ENCODE measurements around the gene ZFP69B. TPM values are rescaled to one million over a fixed set of nuclear protein-coding genes. Genes with fewer than 3 reads are reported as not detected.

Gene ZFP69B
- total RNA-seq, 1 experiment from 2014 or later = 11.6 TPM

GRCh38 chr1:40507973-40508372 is 57.7 kb downstream of the ZFP69B start:
- intact Hi-C loops (cut with micrococcal nuclease; ENCODE audit: unreplicated experiment) = no loop called here
- CTCF ChIA-PET = no interaction called here

DNA sequence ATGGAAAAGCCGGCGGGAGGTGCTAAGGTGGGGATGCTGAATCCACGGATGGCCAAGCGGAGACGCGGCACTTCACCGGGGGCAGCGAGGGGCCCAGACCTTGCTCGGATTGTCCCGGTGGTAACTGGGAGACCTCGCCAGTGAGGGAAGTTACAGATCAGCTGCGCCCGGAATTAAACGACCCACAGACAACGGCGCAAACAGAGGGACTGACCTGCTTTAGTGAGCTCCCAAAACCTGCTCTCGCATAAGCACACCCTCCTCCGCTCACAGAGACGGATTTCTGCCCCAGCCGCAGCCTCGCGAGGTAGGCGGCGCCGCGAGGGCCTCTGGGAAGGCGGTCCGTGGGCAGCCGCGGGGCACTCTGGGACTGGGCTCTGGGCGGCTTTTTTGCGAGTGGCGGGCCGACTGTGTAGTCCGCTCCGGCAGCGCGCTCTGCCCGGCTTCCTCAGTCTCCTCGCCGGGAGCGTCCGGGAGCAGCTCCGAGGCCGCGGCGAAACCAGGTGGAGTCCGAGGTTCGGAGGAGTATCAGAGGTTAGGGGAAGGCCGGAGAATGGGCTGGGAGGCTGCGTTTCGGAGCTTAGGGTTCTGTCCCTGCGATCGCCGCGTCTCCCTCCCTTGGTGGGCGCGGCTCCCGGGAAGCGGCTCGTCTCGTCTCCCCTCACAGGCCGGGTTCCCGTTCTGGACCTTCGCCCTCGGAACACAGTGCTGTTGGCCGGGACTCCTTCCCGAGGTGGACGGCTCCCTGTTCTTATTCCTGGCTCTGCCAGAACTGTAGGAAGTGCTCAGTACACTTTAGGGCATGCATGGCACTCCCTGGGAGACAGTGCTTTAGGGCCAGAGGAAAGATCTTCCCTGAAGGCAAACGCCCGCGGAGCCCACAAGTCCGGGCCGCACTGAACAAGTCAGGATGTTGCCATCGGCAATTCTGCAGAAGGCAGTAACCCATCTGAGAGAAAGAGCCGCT is 58.4 kb downstream of the ZFP69B start, which contains the start of gene EXO5:
Gene EXO5, plus strand, starts transcription at position 393 of the 967 bp plus-strand sequence. CDS start 5,778 bp downstream, outside the sequence.
- H3K4me3 ChIP-seq (ENCODE audit: low read depth in 2 of 2, low read length in 2 of 2) = peak within 1 kb of the TSS; percentile 75 to 78
- CTCF ChIA-PET = no interaction called here

More at GRCh38 chr1:40507973-40508372, 57.7 kb downstream of the ZFP69B start:
- POLR2A ChIA-PET = no interaction called here
- H3K9me3 ChIP-seq (ENCODE audit: control insufficient read depth, insufficient read depth, low read depth, low read length) = peaks cover 44% of the 10 kb centered on the region
- TF ChIP-seq, protein P1, sequence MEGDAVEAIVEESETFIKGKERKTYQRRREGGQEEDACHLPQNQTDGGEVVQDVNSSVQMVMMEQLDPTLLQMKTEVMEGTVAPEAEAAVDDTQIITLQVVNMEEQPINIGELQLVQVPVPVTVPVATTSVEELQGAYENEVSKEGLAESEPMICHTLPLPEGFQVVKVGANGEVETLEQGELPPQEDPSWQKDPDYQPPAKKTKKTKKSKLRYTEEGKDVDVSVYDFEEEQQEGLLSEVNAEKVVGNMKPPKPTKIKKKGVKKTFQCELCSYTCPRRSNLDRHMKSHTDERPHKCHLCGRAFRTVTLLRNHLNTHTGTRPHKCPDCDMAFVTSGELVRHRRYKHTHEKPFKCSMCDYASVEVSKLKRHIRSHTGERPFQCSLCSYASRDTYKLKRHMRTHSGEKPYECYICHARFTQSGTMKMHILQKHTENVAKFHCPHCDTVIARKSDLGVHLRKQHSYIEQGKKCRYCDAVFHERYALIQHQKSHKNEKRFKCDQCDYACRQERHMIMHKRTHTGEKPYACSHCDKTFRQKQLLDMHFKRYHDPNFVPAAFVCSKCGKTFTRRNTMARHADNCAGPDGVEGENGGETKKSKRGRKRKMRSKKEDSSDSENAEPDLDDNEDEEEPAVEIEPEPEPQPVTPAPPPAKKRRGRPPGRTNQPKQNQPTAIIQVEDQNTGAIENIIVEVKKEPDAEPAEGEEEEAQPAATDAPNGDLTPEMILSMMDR (IDR thresholded peaks at IDR 0.05) = no peak
- TF ChIP-seq POLR2AphosphoS5 (IDR thresholded peaks at IDR 0.05; ENCODE audit: low read depth, low read length) (no peak), SIN3A (IDR thresholded peaks at IDR 0.05; ENCODE audit: borderline replicate concordance, insufficient read depth, low read depth, low read length) (no peak), TCF7L2 (IDR thresholded peaks at IDR 0.05; ENCODE audit: low read depth, low read length) (no peak)
- TF ChIP-seq, protein P2, sequence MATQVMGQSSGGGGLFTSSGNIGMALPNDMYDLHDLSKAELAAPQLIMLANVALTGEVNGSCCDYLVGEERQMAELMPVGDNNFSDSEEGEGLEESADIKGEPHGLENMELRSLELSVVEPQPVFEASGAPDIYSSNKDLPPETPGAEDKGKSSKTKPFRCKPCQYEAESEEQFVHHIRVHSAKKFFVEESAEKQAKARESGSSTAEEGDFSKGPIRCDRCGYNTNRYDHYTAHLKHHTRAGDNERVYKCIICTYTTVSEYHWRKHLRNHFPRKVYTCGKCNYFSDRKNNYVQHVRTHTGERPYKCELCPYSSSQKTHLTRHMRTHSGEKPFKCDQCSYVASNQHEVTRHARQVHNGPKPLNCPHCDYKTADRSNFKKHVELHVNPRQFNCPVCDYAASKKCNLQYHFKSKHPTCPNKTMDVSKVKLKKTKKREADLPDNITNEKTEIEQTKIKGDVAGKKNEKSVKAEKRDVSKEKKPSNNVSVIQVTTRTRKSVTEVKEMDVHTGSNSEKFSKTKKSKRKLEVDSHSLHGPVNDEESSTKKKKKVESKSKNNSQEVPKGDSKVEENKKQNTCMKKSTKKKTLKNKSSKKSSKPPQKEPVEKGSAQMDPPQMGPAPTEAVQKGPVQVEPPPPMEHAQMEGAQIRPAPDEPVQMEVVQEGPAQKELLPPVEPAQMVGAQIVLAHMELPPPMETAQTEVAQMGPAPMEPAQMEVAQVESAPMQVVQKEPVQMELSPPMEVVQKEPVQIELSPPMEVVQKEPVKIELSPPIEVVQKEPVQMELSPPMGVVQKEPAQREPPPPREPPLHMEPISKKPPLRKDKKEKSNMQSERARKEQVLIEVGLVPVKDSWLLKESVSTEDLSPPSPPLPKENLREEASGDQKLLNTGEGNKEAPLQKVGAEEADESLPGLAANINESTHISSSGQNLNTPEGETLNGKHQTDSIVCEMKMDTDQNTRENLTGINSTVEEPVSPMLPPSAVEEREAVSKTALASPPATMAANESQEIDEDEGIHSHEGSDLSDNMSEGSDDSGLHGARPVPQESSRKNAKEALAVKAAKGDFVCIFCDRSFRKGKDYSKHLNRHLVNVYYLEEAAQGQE (IDR thresholded peaks at IDR 0.05; ENCODE audit: insufficient read depth in 1 of 2, low read depth in 2 of 2, low read length in 1 of 2) = no peak
- in situ Hi-C loops (cut with HindIII; ENCODE audit: low pct_unique_long_range_greater_than_20kb, low sequenced_read_pairs) = no loop called here
- H3K36me3 ChIP-seq (ENCODE audit: control insufficient read depth, insufficient read depth, low read length) = no peaks in the 10 kb centered on the region
- peak overlapping the region; percentile 75 to 78 for H3K4me3 ChIP-seq (ENCODE audit: low read depth in 2 of 2, low read length in 2 of 2)
- H3K27ac ChIP-seq (ENCODE audit: low read length) = peak overlapping the region; percentile 94
- TSS peak; percentile 87 for BruUV-seq (replicated peaks)
- ATAC-seq = no peak
- no peaks in the 10 kb centered on the region for H3K4me1 ChIP-seq (ENCODE audit: control insufficient read depth, insufficient read depth, low read length)
- no peak for DNase-seq (ENCODE audit: low read depth, low spot score)
- no peaks in the 10 kb centered on the region for H3K27me3 ChIP-seq (ENCODE audit: control insufficient read depth, insufficient read depth, low read length)

More for the DNA sequence above, 58.4 kb downstream of the ZFP69B start, which contains the start of gene EXO5:
- H3K27ac ChIP-seq (ENCODE audit: low read length) = peak within 1 kb of the TSS; percentile 94
- TF ChIP-seq, protein P1 (IDR thresholded peaks at IDR 0.05) = no peak
- TF ChIP-seq POLR2AphosphoS5 (IDR thresholded peaks at IDR 0.05; ENCODE audit: low read depth, low read length) = peak; percentile 95
- no peak for TF ChIP-seq TCF7L2 (IDR thresholded peaks at IDR 0.05; ENCODE audit: low read depth, low read length)
- TF ChIP-seq SIN3A (IDR thresholded peaks at IDR 0.05; ENCODE audit: borderline replicate concordance, insufficient read depth, low read depth, low read length) = 0 out of 2 replicates have a peak, but pooled peaks have one; percentile 39
- POLR2A ChIA-PET = interaction anchor here (0.5 kb wide), 1 partner anchor 84 kb away, joined by 6 read pairs; no protein-coding TSS in a partner anchor
- DNase-seq (ENCODE audit: low read depth, low spot score) (no peak), ATAC-seq (peak; percentile 99)
- no TSS peak for BruUV-seq (replicated peaks)
- H3K27me3 ChIP-seq (ENCODE audit: control insufficient read depth, insufficient read depth, low read length) = no peaks in the 10 kb centered on the region
- in situ Hi-C loops (cut with HindIII; ENCODE audit: low pct_unique_long_range_greater_than_20kb, low sequenced_read_pairs) (no loop called here), intact Hi-C loops (cut with micrococcal nuclease; ENCODE audit: unreplicated experiment) (no loop called here)
- H3K36me3 ChIP-seq (ENCODE audit: control insufficient read depth, insufficient read depth, low read length) = no peaks in the 10 kb centered on the region
- peaks cover 40% of the 10 kb centered on the region for H3K9me3 ChIP-seq (ENCODE audit: control insufficient read depth, insufficient read depth, low read depth, low read length)
- H3K4me1 ChIP-seq (ENCODE audit: control insufficient read depth, insufficient read depth, low read length) = no peaks in the 10 kb centered on the region

Other genes with a start within 250 kb of the ZFP69B start
- gene TMCO2, start 202.5 kb upstream of the ZFP69B start, total RNA-seq (2021; ENCODE audit: unreplicated experiment) = not detected
- gene ZMPSTE24, start 192.2 kb upstream of the ZFP69B start, total RNA-seq (2021; ENCODE audit: unreplicated experiment) = 65.4 TPM
- 2.9 TPM for gene COL9A2, start 133.2 kb upstream of the ZFP69B start, total RNA-seq (2021; ENCODE audit: unreplicated experiment)
- 21.5 TPM for gene SMAP2, start 76.7 kb upstream of the ZFP69B start, total RNA-seq (2021; ENCODE audit: unreplicated experiment)
- gene ZFP69, start 26.8 kb downstream of the ZFP69B start, total RNA-seq (2021; ENCODE audit: unreplicated experiment) = 6.4 TPM
- gene EXO5, start 58.3 kb downstream of the ZFP69B start, total RNA-seq (2021; ENCODE audit: unreplicated experiment) = 17.9 TPM
- gene ZNF684, start 81.2 kb downstream of the ZFP69B start, total RNA-seq (2021; ENCODE audit: unreplicated experiment) = 5.3 TPM
- gene RIMS3, start 215.2 kb downstream of the ZFP69B start, total RNA-seq (2021; ENCODE audit: unreplicated experiment) = 5.7 TPM
- 81.9 TPM for gene NFYC, start 241.2 kb downstream of the ZFP69B start, total RNA-seq (2021; ENCODE audit: unreplicated experiment)